Glomerular endothelial cell (primary cell): ENCODE measurements around the gene KRT9. TPM values are rescaled to one million over a fixed set of nuclear protein-coding genes. Genes with fewer than 3 reads are reported as not detected.
"Not testable (repeated sequence)": the region's sequence is repeated elsewhere in the genome, so short reads cannot be mapped to it uniquely, and the experiment has no call there.

ENCODE experiments used
- DNase-seq: peaks from one replicate; pipeline ENCODE4 v3.0.0-alpha.2; 2011; ENCODE audit warnings: low read depth, low spot score; ENCODE audit errors: extremely low read depth
- total RNA-seq: library from RNA; depleted of rRNA; stranded (reverse); fragments of >200 nt; gene quantifications from 2 replicates; pipeline ENCODE4 v1.2.3, GENCODE V29; 2015

The KRT9 gene
- not detected in 2 replicates for total RNA-seq

DNA sequence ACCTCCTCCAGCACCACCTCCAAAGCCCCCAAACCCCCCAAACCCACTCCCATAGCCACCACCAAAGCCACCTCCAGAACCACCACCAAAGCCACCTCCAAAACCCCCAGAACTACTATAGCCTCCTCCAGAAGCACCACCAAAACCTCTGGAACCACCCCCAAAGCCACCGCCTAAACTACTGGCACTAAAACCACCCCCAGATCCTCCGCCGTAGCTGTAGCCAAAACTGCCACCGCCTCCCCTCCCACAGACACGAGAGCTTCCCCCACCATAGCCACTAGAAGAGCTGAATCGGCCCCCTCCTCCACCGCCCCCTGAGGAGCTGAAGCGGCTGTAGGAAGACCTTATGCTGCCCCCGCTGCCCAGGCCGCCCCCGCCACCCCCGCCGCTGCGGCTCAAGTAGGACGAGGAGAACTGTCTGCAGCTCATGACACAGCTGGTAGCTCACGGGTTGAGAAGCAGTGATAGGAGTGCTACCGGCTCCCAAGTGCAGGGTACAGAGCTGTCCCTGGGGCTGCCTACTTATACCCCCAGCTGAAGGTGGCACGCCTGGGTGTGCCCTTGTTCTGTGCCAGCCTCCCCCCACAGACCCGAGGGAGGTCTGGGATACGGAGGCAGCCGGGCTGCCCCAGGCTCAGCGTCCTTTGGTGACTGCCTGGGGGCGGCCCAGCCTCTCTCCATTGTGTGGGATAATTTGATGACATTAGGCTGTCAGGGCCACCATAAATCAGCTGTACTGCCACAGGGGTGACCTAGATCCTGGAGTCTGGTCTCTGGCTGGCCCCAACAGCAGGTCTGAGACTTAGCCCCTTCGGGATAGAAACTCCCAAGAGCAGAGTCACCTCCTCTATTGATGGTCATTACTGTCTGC, at the start of gene KRT9:
KRT9 (minus strand) TSS at position 499 of the 874 bp plus-strand sequence; CDS start at position 432, 67 bp downstream.
- no peak for DNase-seq

GRCh38 chr17:41621435-41621817, 49.6 kb upstream of the KRT9 start:
- not testable (repeated sequence) for DNase-seq

DNA sequence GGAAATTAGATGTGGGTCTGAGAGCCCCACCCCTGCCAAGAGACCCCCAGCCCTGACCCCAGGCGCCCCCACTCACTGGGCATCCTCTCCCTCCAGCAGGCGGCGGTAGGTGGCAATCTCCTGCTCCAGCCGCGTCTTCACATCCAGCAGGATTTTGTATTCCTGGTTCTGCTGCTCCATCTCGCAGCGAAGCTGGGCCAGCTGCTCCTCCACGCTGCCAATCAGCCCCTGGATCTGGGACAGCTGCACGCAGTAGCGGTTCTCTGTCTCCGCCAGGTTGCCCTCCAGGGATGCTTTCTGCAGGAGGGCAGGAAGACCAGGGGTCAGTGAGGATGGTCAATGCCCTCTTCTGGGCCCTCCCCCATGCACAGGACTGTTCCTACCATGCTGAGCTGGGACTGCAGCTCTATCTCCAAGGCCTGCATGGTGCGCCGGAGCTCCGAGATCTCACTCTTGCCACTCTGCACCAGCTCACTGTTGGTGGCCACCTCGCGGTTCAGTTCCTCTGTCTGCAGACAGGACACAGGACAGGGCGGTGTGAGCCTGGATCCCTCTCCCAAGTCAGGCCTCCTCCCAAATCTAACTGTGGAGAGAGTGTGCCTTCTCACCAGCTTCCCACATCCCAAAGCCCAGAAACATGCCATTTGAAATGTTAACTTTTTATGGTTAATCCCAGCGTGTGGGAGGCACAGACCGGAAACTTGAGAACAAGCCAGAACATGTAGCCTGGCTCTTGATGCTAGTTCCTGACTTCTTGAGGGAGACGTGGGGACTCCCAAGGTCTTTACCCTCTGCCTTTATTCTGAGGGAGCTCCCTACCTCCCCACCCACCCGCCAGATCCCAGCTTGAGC, 49.0 kb upstream of the KRT9 start:
- DNase-seq: no peak

DNA sequence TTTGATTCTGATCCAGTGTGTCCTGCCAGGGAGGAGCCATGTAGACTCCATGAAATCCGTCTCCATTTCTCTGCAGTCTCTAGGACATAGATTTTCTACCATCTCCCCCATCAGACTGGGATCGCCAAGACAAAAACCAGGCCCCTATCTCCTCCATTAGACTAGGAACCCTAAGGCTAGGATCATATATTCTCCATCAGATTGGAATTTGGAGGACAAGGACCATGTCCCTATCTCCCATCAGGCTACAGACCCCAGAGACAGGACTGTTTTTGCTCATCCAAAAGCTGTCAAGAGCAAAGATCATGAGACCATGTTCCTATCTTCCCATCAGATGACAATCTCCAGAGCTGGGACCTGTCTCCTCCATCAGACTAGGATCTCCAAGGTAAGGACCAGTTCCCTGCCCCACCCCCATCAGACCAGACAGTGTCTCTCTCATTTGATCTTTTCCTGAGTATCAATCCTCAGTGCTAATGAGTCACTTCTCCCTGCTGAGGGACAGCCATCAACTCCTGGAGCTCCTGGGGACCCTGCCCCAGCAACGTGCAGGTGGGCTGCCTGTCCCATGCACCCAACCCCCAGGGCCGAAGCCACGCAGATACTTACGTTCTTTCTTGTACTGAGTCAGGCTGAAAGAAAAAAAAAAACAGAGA, 48.2 kb upstream of the KRT9 start:
- not testable (repeated sequence) for DNase-seq

- no peak for DNase-seq
Observed at GRCh38 chr17:41619036-41619926, 47.4 kb upstream of the KRT9 start.

GRCh38 chr17:41618341-41619035, 46.6 kb upstream of the KRT9 start:
- DNase-seq: no peak

GRCh38 chr17:41617698-41618097, 45.8 kb upstream of the KRT9 start:
- no peak for DNase-seq

GRCh38 chr17:41617136-41617535, 45.3 kb upstream of the KRT9 start:
- no peak for DNase-seq

- not testable (repeated sequence) for DNase-seq
Observed at GRCh38 chr17:41616486-41616885, 44.6 kb upstream of the KRT9 start.

DNA sequence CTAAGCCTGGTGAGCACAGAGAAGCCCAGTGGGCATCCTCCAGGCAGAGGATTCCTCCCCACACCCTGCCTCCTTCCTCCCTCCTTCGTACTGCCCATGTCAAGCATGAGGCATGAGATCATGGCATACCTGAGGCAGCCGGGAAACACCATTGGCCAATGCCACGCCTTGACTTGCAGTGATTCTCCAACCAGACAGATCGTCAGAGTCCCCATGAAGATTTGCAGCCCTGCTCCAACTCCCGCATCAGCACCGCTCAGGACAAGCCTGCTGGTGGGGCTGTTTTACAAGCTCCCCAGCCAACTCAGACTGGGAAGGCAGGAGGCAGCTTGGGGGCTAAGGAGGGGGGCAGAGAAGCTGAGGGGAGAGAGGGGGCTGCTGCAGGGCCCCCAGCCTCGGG, 43.6 kb upstream of the KRT9 start:
- DNase-seq: no peak

DNA sequence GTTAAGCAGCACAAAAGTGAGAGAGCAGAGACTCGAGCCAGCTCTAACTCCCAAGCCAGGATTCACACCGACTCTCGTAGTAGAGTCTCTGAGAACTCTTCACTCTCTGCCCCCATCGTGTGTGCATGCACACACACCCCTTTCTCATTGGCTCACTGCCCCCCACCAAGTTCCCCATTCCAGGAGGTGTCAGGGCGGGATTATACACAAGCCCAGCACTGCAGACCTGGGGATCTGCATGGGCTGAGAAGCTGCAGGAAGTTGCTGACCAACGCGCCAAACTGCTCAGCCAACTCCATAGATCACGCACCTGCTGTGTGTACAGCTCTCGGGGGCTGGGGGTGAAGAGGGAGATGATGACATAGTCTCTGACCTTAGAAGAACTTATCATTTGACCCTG, 42.9 kb upstream of the KRT9 start:
- DNase-seq: not testable (repeated sequence)

DNA sequence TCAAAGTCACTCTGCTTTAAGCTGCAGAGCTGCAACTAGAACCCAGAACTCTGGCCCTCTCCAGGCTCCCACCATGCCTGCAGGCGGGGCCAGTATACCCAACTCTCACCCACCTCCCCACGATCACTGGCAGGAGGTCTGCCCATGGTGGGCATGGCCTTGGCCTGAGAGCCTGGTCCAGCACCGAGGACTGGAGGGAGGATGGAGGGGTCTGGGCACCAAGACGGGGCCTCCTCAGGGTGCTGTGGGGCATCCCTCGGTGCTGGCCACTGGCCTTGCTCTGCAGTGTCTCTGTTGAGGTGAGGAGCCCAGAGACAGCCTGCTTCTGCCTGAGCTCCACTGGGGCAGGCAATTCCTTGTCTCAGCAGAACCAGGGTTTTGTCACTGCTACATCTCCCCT, 42.2 kb upstream of the KRT9 start:
- no peak for DNase-seq

DNA sequence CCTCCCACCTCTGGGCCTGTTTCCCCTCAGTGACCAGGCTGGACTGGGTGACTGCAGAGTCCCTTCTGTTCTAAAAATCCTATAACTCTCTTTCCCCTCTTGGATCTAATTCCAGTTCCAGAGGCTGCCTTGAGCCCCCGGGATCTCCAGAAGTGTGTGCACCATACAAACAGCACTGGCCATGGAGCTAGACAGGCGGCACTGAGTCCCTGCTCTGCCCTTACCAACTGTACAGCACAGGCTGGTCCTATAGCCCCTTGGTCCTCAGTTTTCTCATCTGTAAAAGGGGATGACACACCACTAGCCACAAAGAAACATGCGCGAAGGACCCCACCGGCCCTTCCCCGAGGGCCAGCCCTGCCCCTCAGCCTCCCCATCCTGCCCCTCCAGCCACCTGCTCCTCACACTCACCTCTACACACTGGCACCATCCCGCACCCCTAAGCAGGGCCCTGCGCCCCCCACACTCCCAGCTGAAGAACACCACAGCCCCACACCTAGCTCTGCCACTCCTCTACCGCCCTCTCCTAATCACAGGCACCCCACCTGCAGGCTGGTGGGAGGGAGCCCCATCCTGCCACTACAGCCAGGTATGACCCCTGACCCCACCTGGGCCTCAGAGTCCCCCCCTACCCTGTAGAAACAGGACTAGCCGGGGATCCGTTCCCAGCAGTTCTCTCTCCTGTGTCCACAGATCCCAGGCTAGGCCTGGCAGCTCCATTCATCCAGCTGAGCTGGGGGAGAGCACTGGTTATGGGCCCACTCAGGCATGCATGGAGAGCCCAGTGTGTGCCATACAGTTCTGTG, 41.6 kb upstream of the KRT9 start:
- no peak for DNase-seq

GRCh38 chr17:41612376-41613160, 40.7 kb upstream of the KRT9 start, which contains the start of gene KRT16:
Gene KRT16 (minus strand): TSS chr17:41612767. CDS start chr17:41612688, 79 bp downstream.
- not testable (repeated sequence) for DNase-seq

GRCh38 chr17:41610965-41611640, 39.2 kb upstream of the KRT9 start:
- DNase-seq: no peak

GRCh38 chr17:41610061-41610517, 38.2 kb upstream of the KRT9 start:
- DNase-seq: not testable (repeated sequence)

- not testable (repeated sequence) for DNase-seq
Observed at GRCh38 chr17:41606930-41607329, 35.1 kb upstream of the KRT9 start.
